ENCODE measurements around the gene FUT7.
A peak's percentile ranks its signal among the peaks of the same experiment; 100 is the strongest.

The FUT7 gene

DNA sequence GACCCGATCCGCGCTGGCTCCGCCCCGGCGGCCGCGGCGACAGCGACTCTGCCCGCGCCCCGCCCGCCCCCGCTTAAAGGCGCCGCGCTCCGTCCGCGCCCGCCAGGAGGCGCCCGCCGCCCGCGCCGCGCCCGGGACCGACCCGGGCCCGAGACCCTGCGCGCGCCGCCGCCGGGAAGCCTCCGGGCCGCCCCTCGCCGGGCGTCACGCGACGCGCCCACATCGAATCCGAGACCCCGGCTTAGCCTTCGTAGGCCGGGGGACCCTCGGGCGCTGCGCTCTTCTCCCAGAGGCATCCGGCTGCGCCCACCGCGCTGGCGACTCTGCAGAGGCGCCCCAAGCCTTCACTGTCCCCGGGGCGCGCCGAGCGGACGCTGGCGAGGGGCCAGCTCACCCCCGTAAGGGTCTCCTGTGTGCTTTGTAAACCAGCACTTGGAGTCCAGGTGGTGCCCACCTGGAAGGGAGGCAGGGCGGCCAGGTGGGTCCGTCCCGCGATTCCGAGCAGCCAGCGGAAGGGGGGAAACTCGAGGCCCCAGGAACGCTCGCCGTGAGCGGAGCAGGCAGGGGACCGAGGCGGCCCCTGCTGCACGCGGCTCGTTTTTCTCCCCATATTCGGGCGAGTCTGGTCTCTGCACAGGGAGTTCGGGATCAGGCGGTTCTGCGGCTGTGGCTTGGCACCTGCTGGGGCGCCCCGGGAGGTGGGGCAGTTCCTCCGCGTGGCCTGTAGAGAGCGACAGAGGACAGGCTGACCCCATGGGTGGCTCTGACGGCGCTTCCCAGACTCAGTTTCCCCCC is 3.4 kb downstream of the FUT7 start:
- peak overlapping the region; percentile 43 for H3K4me3 ChIP-seq (ENCODE audit: low read depth, low read length)
- TF ChIP-seq, protein P1, sequence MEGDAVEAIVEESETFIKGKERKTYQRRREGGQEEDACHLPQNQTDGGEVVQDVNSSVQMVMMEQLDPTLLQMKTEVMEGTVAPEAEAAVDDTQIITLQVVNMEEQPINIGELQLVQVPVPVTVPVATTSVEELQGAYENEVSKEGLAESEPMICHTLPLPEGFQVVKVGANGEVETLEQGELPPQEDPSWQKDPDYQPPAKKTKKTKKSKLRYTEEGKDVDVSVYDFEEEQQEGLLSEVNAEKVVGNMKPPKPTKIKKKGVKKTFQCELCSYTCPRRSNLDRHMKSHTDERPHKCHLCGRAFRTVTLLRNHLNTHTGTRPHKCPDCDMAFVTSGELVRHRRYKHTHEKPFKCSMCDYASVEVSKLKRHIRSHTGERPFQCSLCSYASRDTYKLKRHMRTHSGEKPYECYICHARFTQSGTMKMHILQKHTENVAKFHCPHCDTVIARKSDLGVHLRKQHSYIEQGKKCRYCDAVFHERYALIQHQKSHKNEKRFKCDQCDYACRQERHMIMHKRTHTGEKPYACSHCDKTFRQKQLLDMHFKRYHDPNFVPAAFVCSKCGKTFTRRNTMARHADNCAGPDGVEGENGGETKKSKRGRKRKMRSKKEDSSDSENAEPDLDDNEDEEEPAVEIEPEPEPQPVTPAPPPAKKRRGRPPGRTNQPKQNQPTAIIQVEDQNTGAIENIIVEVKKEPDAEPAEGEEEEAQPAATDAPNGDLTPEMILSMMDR (IDR thresholded peaks at IDR 0.05; ENCODE audit: borderline replicate concordance, insufficient read depth, low read depth, low read length): peak; percentile 81

DNA sequence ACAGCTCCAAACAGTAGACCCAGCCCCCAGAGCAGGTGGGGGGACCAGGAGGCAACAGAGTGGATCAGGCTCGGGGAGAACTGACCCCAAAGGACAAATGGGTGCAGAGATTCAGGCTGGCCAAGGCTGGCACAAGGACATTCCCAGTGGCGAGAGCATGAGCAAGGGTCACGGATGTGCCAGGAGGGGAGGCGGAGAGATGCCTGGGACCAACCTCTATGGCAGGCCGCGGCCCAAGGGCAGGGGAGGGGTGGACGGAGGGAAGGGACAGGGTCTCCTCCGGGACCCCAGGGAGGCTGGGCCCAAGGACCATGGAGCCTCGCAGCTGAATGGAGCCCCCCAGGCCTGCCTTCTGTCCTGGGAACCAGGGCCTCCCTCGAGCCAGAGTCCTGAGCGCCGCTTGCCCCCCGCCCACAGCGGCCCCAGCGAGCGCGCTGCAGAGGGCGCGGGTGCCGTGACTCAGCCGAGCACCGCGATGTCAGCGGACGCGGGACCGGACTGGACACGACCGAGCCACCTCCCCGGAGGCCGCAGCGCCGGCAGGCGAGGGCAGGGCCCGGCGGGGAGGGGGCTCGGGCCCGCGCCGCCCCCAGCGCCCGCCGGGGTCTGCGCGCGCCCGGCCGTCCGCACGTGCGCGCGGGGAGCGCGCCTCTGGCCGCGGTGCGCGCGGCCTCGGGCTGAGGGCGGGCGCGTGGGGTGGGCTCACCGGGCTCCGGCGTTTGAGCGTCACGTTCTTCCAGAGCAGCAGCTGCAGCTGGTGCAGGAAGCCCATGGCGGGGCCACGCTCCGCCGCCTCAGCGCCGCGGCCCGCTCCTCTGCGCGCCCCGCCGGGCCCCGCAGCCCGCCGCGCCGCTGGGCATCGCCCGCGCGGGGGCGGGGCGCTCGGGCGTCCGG is 4.3 kb downstream of the FUT7 start, which contains the start of gene ABCA2:
TSS of gene ABCA2 (minus strand) at position 869 of the 894 bp plus-strand sequence. CDS start at position 772, 97 bp downstream.
- TF ChIP-seq, protein P1 (IDR thresholded peaks at IDR 0.05; ENCODE audit: borderline replicate concordance, insufficient read depth, low read depth, low read length): no peak
- peak within 1 kb of the TSS; percentile 43 for H3K4me3 ChIP-seq (ENCODE audit: low read depth, low read length)

GRCh38 chr9:137026828-137027227 is 5.1 kb downstream of the FUT7 start:
- H3K4me3 ChIP-seq (ENCODE audit: low read depth, low read length): no peak overlapping the region
- TF ChIP-seq, protein P1 (IDR thresholded peaks at IDR 0.05; ENCODE audit: borderline replicate concordance, insufficient read depth, low read depth, low read length): no peak

- TF ChIP-seq, protein P1 (IDR thresholded peaks at IDR 0.05; ENCODE audit: borderline replicate concordance, insufficient read depth, low read depth, low read length): no peak
- no peak overlapping the region for H3K4me3 ChIP-seq (ENCODE audit: low read depth, low read length)
Observed at GRCh38 chr9:137026384-137026783, 5.5 kb downstream of the FUT7 start.

DNA sequence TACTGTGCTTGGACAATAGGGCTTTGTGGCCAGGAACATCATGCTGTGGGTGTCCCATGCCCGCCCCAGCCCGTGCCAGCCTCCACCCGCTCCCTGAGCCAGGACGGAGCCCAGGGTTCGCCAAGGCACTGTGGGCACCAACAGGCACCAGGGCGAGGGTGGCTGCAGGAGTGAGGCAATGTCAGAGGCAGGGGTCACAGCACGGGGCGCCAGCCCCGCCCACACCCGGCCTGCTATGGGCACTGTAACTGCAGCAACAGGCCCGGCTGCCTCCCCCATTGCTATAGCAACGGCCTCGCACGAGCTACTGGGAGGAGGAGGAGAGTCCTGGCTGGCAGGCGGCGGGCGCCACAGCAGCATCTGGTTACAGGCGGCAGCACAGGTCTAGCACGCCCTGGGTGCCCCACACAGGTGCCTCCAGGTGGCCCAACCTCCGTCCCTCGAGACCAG is 6.3 kb downstream of the FUT7 start:
- H3K4me3 ChIP-seq (ENCODE audit: low read depth, low read length): no peak overlapping the region
- TF ChIP-seq, protein P1 (IDR thresholded peaks at IDR 0.05; ENCODE audit: borderline replicate concordance, insufficient read depth, low read depth, low read length): no peak

- TF ChIP-seq, protein P1 (IDR thresholded peaks at IDR 0.05; ENCODE audit: borderline replicate concordance, insufficient read depth, low read depth, low read length): no peak
- no peak overlapping the region for H3K4me3 ChIP-seq (ENCODE audit: low read depth, low read length)
Observed at GRCh38 chr9:137023583-137023991, 8.3 kb downstream of the FUT7 start.
